Adrenal gland (tissue), 12 donors: Measurements from ENCODE around the gene GEMIN4. TPM values are rescaled to one million over a fixed set of nuclear protein-coding genes. Genes with fewer than 3 reads are reported as not detected.

Source experiments
- DNase-seq, 7 donors: peaks; one replicate each; pipeline ENCODE4 v3.0.0-alpha.2; 2019 to 2020
- H3K27ac ChIP-seq, 5 donors: fragments of 200-600 bp; sonication (generic) in 4 of 5; 1 replicate in 3 of 5; 2 replicates in 2 of 5; pipeline versions ENCODE4 v1.5.1 to v1.8.0; 2016 to 2020; ENCODE audit warnings: mild to moderate bottlenecking in 1 of 5
- H3K27me3 ChIP-seq: fragments of 200-600 bp; 2 replicates; pipeline ENCODE4 v1.8.0; 2021
- H3K36me3 ChIP-seq, 2 donors: fragments of 200-600 bp; replicated peaks in 1 of 2; 1 replicate in 1 of 2; 2 replicates in 1 of 2; pipeline versions ENCODE4 v1.5.1 to v1.8.0; 2018 to 2022
- H3K4me1 ChIP-seq, 2 donors: fragments of 200-600 bp; replicated peaks in 1 of 2; 1 replicate in 1 of 2; 2 replicates in 1 of 2; pipeline versions ENCODE4 v1.5.1 to v1.8.0; 2018 to 2021
- H3K4me3 ChIP-seq, 4 donors: fragments of 200-600 bp; sonication (generic) in 3 of 4; one replicate each; pipeline ENCODE4 v1.5.1; 2016 to 2018
- H3K9me3 ChIP-seq, 3 donors: fragments of 200-600 bp; sonication (generic) in 1 of 3; replicated peaks in 1 of 3; 1 replicate in 2 of 3; 2 replicates in 1 of 3; pipeline versions ENCODE4 v1.5.1 to v1.8.0; 2016 to 2021
- CTCF ChIP-seq, 6 experiments: fragments of 450-650 bp in 4 of 6; fragments of 200-600 bp in 2 of 6; sonication (generic) in 1 of 6; IDR thresholded peaks; 1 replicate in 5 of 6; 2 replicates in 1 of 6; pipeline versions ENCODE4 v1.5.1 to v1.8.0; 2016 to 2021; ENCODE audit warnings: antibody characterized with exemption in 6 of 6, mild to moderate bottlenecking in 2 of 6, moderate library complexity in 1 of 6
- POLR2A ChIP-seq, 2 donors: fragments of 450-650 bp; IDR thresholded peaks; one replicate each; pipeline ENCODE4 v1.6.1; 2017; ENCODE audit warnings: antibody characterized with exemption in 2 of 2, mild to moderate bottlenecking in 2 of 2, moderate library complexity in 1 of 2
- WGBS, 4 donors: extraction: QIAGEN DNeasy Blood & Tissue Kit in 2 of 4; methylation state at CpG; one replicate each; pipeline versions ENCODE4 v1.1.5 to v1.1.7; 2013 to 2017; 5-methylcytosine and 5-hydroxymethylcytosine counted together
- intact Hi-C, 2 donors: fragments of 100-400 bp; cut with DNase I; formaldehyde crosslinking; loops; one replicate each; pipeline versions ENCODE4 v1.14.1 to v1.15.0; 2022 to 2023
- polyA plus RNA-seq, 3 donors: library from polyadenylated mRNA; stranded (reverse); fragments of 200-250 nt in 2 of 3; fragments of 350-450 nt in 1 of 3; fragmentation: Illumina TruSeq in 1 of 3; extraction: RNeasy Lipid Tissue Mini Kit (QIAGEN cat#74804) in 1 of 3; gene quantifications; one replicate each; pipeline ENCODE4 v1.2.3, GENCODE V29; 2013 to 2014
- total RNA-seq, 9 donors: library from RNA; depleted of rRNA in 4 of 9; stranded (reverse); fragments of >200 nt in 4 of 9; fragments of 120-200 nt in 1 of 9; fragmentation: NEBNext Ultra II Directional in 1 of 9; extraction: Animal tissue kit (Norgen Biotek cat#: 25700) in 1 of 9; gene quantifications; one replicate each; pipeline versions ENCODE4 v1.1.0 to v1.2.4, GENCODE V29; 2013 to 2023
- donor health status: healthy with polysubstance abuse.
- donor health status: Bipolar disorder and iron deficiency.
- donor health status: DM: yes; HTN: yes; CAD: no.
- donor health status: DM: no; HTN: no; CAD: no.
- donor health status: DM: no; HTN: no; CAD: no.
- donor health status: DM: yes; HTN: yes; CAD: no.

GEMIN4 gene
- total and polyA plus RNA-seq, 12 donors = 5.3 to 22.8 (median 13.2) TPM

- intact Hi-C loops = no loop called here
Measured at GRCh38 chr17:728911-729310, 23.2 kb downstream of the GEMIN4 start.

GRCh38 chr17:726271-726919, 25.7 kb downstream of the GEMIN4 start:
- Histone ChIP-seq H3K27ac (no peak overlapping the region), H3K9me3 (no peaks in the 10 kb centered on the region), H3K36me3 (no peaks in the 10 kb centered on the region), H3K27me3 (no peaks in the 10 kb centered on the region), H3K4me1 (no peaks in the 10 kb centered on the region), H3K4me3 (no peak overlapping the region)
- no peak for TF ChIP-seq CTCF (IDR thresholded peaks at IDR 0.05)
- no peak for DNase-seq
- 69 to 83% (median 75%) methylated on average over 19 to 20 of the region's 20 CpGs for WGBS, 4 donors
- intact Hi-C loops = no loop called here

More at GRCh38 chr17:728911-729310, 23.2 kb downstream of the GEMIN4 start:
- no peaks in the 10 kb centered on the region for H3K4me1 ChIP-seq
- WGBS, 4 donors = 85 to 96% (median 93%) methylated on average over 5 of the region's 5 CpGs
- no peak for DNase-seq
- no peaks in the 10 kb centered on the region for H3K36me3 ChIP-seq
- TF ChIP-seq CTCF (IDR thresholded peaks at IDR 0.05) (no peak), POLR2A (IDR thresholded peaks at IDR 0.05) (no peak)
- H3K9me3 ChIP-seq = no peaks in the 10 kb centered on the region
- H3K4me3 ChIP-seq = no peak overlapping the region
- H3K27ac ChIP-seq = no peak overlapping the region
- no peaks in the 10 kb centered on the region for H3K27me3 ChIP-seq

- H3K36me3 ChIP-seq = no peaks in the 10 kb centered on the region
- DNase-seq = no peak
- H3K4me3 ChIP-seq = no peak overlapping the region
- WGBS, 4 donors = 82 to 93% (median 85%) methylated on average over 10 to 12 of the region's 12 CpGs
- H3K27me3 ChIP-seq = no peaks in the 10 kb centered on the region
- no peaks in the 10 kb centered on the region for H3K9me3 ChIP-seq
- TF ChIP-seq CTCF (IDR thresholded peaks at IDR 0.05) (no peak), POLR2A (IDR thresholded peaks at IDR 0.05) (no peak)
- no peak overlapping the region for H3K27ac ChIP-seq
- no peaks in the 10 kb centered on the region for H3K4me1 ChIP-seq
- intact Hi-C loops = no loop called here
Measured at GRCh38 chr17:725746-726145, 26.3 kb downstream of the GEMIN4 start.

GRCh38 chr17:725084-725483, 27.0 kb downstream of the GEMIN4 start:
- no peak overlapping the region for H3K27ac ChIP-seq
- H3K36me3 ChIP-seq = no peaks in the 10 kb centered on the region
- no peak for DNase-seq
- no peaks in the 10 kb centered on the region for H3K9me3 ChIP-seq
- intact Hi-C loops = no loop called here
- H3K4me3 ChIP-seq = no peak overlapping the region
- 92 to 98% (median 96%) methylated on average over 14 of the region's 14 CpGs for WGBS, 4 donors
- H3K4me1 ChIP-seq = no peaks in the 10 kb centered on the region
- H3K27me3 ChIP-seq = no peaks in the 10 kb centered on the region
- TF ChIP-seq CTCF (IDR thresholded peaks at IDR 0.05) = no peak
- no peak for TF ChIP-seq POLR2A (IDR thresholded peaks at IDR 0.05)
